Glutamatergic neuron (in vitro differentiated cells): Measurements from ENCODE around the gene CST3. TPM values are rescaled to one million over a fixed set of nuclear protein-coding genes. Genes with fewer than 3 reads are reported as not detected.
"Not testable (repeated sequence)": the region's sequence is repeated elsewhere in the genome, so short reads cannot be mapped to it uniquely, and the experiment has no call there.

Experiments
- DNase-seq: peaks from one replicate; pipeline ENCODE4 v3.0.0; 2022
- H3K27ac Mint-ChIP-seq: one replicate; pipeline ENCODE4 v1.8.0; 2020; ENCODE audit warnings: mild to moderate bottlenecking, mixed read lengths, inconsistent platforms; ENCODE audit not compliant: unreplicated experiment
- H3K27me3 Mint-ChIP-seq: one replicate; pipeline ENCODE4 v1.8.0; 2020; ENCODE audit warnings: mild to moderate bottlenecking, moderate library complexity, mixed read lengths, inconsistent platforms; ENCODE audit not compliant: unreplicated experiment
- H3K36me3 Mint-ChIP-seq: one replicate; pipeline ENCODE4 v1.8.0; 2020; ENCODE audit warnings: mild to moderate bottlenecking, mixed read lengths, inconsistent platforms; ENCODE audit not compliant: unreplicated experiment
- H3K4me1 Mint-ChIP-seq: one replicate; pipeline ENCODE4 v1.8.0; 2020; ENCODE audit warnings: mild to moderate bottlenecking, low read depth, mixed read lengths, inconsistent platforms; ENCODE audit not compliant: unreplicated experiment
- H3K4me3 Mint-ChIP-seq: one replicate; pipeline ENCODE4 v1.8.0; 2020; ENCODE audit warnings: mild to moderate bottlenecking, mixed read lengths, inconsistent platforms; ENCODE audit not compliant: unreplicated experiment
- H3K9me3 Mint-ChIP-seq: one replicate; pipeline ENCODE4 v1.8.0; 2020; ENCODE audit warnings: mild to moderate bottlenecking, moderate library complexity, mixed read lengths, inconsistent platforms; ENCODE audit not compliant: unreplicated experiment
- CTCF ChIP-seq: fragments of 200-600 bp; sonication (generic); IDR thresholded peaks from one replicate; pipeline ENCODE4 v1.5.0; 2021; ENCODE audit not compliant: partially characterized antibody, unreplicated experiment
- total RNA-seq: library from RNA; stranded (reverse); fragmentation: NEBNext Ultra II Directional; extraction: Animal tissue kit (Norgen Biotek cat#: 25700); gene quantifications from one replicate; pipeline ENCODE4 v1.2.1, GENCODE V29; 2021; ENCODE audit not compliant: unreplicated experiment

The CST3 gene
- total RNA-seq, 1 donor from 2014 or later = 224 TPM

DNA sequence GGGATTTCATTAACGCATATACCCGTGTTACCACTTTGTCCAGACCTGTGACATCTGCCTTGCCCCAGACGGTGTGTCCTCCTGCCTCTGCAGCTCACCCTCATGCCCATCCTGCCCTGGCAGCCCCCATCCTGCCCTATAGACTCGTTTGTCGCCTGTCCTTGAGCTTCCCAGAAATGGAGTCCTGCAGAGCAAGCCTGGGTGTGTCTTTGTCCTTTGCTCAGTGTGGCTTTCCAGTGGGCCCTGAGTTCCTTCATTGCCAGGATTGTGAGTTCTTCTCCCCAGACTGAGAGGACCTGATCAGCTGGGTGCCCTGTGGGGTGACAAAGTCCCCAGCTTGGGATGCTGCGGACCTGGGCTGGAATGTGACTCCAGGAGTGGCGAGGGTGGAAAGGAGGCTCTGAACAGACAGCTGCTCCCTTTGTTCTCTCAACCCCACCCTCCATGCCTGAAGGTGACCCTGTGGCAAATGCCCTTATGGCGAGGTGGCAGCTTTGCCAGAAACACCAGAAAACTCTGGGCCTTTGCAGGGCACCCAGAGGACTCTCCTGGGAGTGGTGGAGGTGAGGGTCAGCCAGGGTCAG, 2.4 kb upstream of the CST3 start:
- no peak for DNase-seq

GRCh38 chr20:23639490-23639958, 1.8 kb upstream of the CST3 start:
- peaks cover 41% of the 10 kb centered on the region for H3K4me1 Mint-ChIP-seq
- no peaks in the 10 kb centered on the region for H3K36me3 Mint-ChIP-seq
- peaks cover 18% of the 10 kb centered on the region for H3K27me3 Mint-ChIP-seq
- peak overlapping the region; percentile 43 for H3K27ac Mint-ChIP-seq
- TF ChIP-seq CTCF = no peak
- no peak overlapping the region for H3K4me3 Mint-ChIP-seq
- no peak for DNase-seq
- peaks cover 9% of the 10 kb centered on the region for H3K9me3 Mint-ChIP-seq

More for the DNA sequence above, 2.4 kb upstream of the CST3 start:
- peaks cover 35% of the 10 kb centered on the region for H3K4me1 Mint-ChIP-seq
- H3K27ac Mint-ChIP-seq = no peak overlapping the region
- peaks cover 6% of the 10 kb centered on the region for H3K9me3 Mint-ChIP-seq
- H3K27me3 Mint-ChIP-seq = peaks cover 13% of the 10 kb centered on the region
- no peak overlapping the region for H3K4me3 Mint-ChIP-seq
- TF ChIP-seq CTCF = no peak
- H3K36me3 Mint-ChIP-seq = no peaks in the 10 kb centered on the region

GRCh38 chr20:23638309-23638708, 554 bp upstream of the CST3 start:
- peaks cover 10% of the 10 kb centered on the region for H3K9me3 Mint-ChIP-seq
- no peak for TF ChIP-seq CTCF
- no peak overlapping the region for H3K27ac Mint-ChIP-seq
- peaks cover 18% of the 10 kb centered on the region for H3K27me3 Mint-ChIP-seq
- H3K4me1 Mint-ChIP-seq = peaks cover 46% of the 10 kb centered on the region
- no peaks in the 10 kb centered on the region for H3K36me3 Mint-ChIP-seq
- no peak overlapping the region for H3K4me3 Mint-ChIP-seq
- DNase-seq = no peak

DNA sequence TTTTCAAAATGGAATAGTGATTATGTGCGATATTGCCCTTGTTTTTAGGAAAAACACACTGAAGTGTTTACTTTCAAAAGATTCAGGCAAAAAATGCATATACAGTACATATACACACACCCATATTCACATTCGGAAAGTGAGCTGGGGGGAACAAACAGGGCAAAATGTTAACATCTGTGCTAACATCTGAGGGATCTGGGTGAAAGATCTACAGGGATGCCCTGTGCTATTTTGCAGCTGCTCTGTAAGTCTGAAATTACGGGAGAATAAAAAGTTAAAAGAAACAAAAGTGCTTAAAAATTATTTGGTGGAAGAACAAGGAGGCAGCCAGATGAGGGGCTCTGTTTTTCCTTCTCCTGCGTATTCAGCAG, 860 bp downstream of the CST3 start:
- Mint-ChIP-seq H3K4me3 (peak overlapping the region; percentile 93), H3K27me3 (peaks cover 18% of the 10 kb centered on the region), H3K27ac (peak overlapping the region; percentile 93), H3K4me1 (peaks cover 38% of the 10 kb centered on the region), H3K9me3 (peaks cover 13% of the 10 kb centered on the region), H3K36me3 (no peaks in the 10 kb centered on the region)
- DNase-seq = no peak
- no peak for TF ChIP-seq CTCF

GRCh38 chr20:23636182-23636907, 1.4 kb downstream of the CST3 start:
- Mint-ChIP-seq H3K9me3 (peaks cover 13% of the 10 kb centered on the region), H3K36me3 (no peaks in the 10 kb centered on the region), H3K4me3 (peak overlapping the region; percentile 93), H3K27me3 (peaks cover 18% of the 10 kb centered on the region), H3K4me1 (peaks cover 34% of the 10 kb centered on the region), H3K27ac (peak overlapping the region; percentile 93)
- DNase-seq = no peak
- no peak for TF ChIP-seq CTCF

DNA sequence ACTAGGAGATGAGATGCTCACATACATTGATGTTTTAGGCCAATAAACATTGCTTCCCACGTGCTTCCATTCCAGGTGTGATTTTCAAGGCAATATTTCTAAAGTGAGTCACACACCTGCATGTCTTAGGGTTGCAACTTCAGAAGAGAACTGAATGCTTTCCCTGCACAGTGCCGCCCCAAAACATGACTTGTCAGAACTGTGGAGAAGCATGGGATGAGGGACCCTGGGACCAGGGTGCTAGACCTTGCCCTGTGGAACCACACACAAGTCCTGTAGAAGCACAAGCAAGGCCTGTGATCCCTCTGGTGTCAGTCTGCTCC, 2.0 kb downstream of the CST3 start:
- H3K36me3 Mint-ChIP-seq, DNase-seq, H3K27ac Mint-ChIP-seq: not testable (repeated sequence)
- peaks cover 18% of the 10 kb centered on the region for H3K27me3 Mint-ChIP-seq
- peaks cover 32% of the 10 kb centered on the region for H3K4me1 Mint-ChIP-seq
- H3K9me3 Mint-ChIP-seq = peaks cover 13% of the 10 kb centered on the region
- H3K4me3 Mint-ChIP-seq = peak overlapping the region; percentile 93
